ENCODE results near the gene ZNF8. TPM values are rescaled to one million over a fixed set of nuclear protein-coding genes. Genes with fewer than 3 reads are reported as not detected.

The ZNF8 gene
- total RNA-seq, 1 donor = 13.4 TPM

Other genes with a start within 250 kb of the ZNF8 start
- not detected for gene ZSCAN1, start 244.9 kb upstream of the ZNF8 start, total RNA-seq
- gene ZNF135, start 219.7 kb upstream of the ZNF8 start, total RNA-seq = 0.84 TPM
- 27.3 TPM for gene ZSCAN18, start 180.7 kb upstream of the ZNF8 start, total RNA-seq
- 23.8 TPM for gene ZNF329, start 128.2 kb upstream of the ZNF8 start, total RNA-seq
- 61.1 TPM for gene ZNF274, start 95.9 kb upstream of the ZNF8 start, total RNA-seq
- gene ZNF544, start 50.0 kb upstream of the ZNF8 start, total RNA-seq = 7.2 TPM
- 124 TPM for gene ERVK3-1, start 26.4 kb downstream of the ZNF8 start, total RNA-seq
- 0.52 TPM for gene ZSCAN22, start 48.0 kb downstream of the ZNF8 start, total RNA-seq
- 17.7 TPM for gene A1BG, start 74.5 kb downstream of the ZNF8 start, total RNA-seq
- gene ZNF497, start 83.8 kb downstream of the ZNF8 start, total RNA-seq = 0.31 TPM
- gene ZNF837, start 102.1 kb downstream of the ZNF8 start, total RNA-seq = 0.84 TPM
- gene RPS5, start 108.3 kb downstream of the ZNF8 start, total RNA-seq = 1,513 TPM
- gene RNF225, start 116.7 kb downstream of the ZNF8 start, total RNA-seq = 0.42 TPM
- gene ZNF584, start 129.7 kb downstream of the ZNF8 start, total RNA-seq = 1.3 TPM
- gene ZNF132, start 161.2 kb downstream of the ZNF8 start, total RNA-seq = 1.9 TPM
- gene ZNF324B, start 172.7 kb downstream of the ZNF8 start, total RNA-seq = 3.6 TPM
- gene ZNF324, start 188.1 kb downstream of the ZNF8 start, total RNA-seq = 19.2 TPM
- gene ZNF446, start 197.4 kb downstream of the ZNF8 start, total RNA-seq = 5.5 TPM
- 1.9 TPM for gene SLC27A5, start 233.0 kb downstream of the ZNF8 start, total RNA-seq
- gene ZBTB45, start 240.9 kb downstream of the ZNF8 start, total RNA-seq = 2.7 TPM

Data from mononuclear cell (primary cell).